ENCODE data around the gene ATP11A.
A peak's percentile ranks its signal among the peaks of the same experiment; 100 is the strongest.
"Not testable (repeated sequence)": the region's sequence is repeated elsewhere in the genome, so short reads cannot be mapped to it uniquely, and the experiment has no call there.

Gene ATP11A

DNA sequence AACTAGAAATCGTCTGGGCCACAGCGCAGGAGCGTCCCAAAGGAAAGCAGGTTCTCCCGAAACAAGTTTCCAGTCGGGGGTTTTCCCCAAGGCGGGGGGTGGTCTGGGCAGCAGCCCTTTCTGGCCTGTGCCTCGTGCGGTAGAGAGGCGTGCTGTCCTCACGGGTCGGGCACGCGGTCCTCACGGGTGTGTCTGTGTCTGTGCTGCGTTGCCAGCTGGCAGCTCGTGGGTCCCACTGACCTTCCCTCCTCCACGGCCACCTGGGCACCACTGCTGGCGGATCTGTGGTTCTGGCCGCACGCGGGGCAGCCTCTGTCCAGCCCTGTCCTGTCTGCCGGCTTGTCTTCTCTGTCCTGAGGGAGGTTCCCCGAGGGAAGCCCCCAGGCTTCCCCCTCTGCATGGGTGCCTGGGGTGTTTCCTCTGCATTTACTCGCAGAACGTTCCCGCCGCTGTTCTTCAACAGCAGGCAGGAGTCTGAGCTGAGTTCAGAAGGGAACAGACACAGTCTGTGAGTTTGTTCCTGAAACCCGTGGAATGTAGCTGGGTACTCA is 181.0 kb downstream of the ATP11A start:
- DNase-seq: no peak

DNA sequence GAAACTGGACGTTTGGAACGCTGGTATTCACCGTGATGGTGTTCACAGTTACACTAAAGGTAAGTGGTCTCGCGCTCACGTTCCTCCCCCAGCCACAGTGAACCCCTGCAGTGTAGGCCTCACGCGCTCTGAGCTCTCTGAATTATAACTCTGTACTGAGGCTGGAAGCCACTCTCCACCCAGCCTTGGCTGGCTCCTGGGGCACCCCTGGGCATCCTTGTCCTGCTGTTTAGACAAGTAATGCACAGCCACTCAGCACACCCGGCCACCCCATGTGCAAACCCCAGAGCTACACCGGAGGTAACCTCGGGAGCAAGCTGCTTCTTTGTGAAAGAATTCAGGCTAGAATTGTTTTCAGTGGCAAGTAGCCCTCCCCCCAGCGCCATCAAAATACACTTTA is 181.9 kb downstream of the ATP11A start:
- no peak for DNase-seq

DNA sequence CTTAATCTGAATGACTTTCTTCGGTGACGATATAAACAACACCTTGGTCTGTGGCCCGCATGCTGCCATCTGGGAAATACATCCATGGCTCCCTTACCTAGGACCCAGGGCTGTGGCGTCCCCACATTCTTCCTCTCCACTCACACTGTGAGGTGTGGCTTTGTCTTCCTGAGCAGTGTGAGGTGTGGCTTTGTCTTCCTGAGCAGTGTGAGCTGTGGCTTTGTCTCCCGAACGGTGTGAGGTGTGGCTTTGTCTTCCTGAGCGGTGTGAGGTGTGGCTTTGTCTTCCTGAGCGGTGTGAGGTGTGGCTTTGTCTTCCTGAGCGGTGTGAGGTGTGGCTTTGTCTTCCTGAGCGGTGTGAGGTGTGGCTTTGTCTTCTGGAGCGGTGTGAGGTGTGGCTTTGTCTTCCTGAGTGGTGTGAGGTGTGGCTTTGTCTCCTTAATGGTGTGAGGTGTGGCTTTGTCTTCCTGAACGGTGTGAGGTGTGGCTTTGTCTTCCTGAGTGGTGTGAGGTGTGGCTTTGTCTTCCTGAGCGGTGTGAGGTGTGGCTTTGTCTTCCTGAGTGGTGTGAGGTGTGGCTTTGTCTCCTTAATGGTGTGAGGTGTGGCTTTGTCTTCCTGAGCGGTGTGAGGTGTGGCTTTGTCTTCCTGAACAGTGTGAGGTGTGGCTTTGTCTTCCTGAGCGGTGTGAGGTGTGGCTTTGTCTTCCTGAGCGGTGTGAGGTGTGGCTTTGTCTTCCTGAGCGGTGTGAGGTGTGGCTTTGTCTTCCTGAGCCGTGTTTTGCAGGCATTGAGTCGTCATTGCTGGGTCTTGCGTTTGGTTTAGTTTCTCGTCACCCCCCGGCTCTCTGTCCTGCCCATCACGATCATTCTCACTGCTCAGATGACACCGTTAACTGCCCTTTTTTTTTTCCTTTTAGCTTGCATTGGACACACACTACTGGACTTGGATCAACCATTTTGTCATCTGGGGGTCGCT is 183.1 kb downstream of the ATP11A start:
- DNase-seq: peak; percentile 71

DNA sequence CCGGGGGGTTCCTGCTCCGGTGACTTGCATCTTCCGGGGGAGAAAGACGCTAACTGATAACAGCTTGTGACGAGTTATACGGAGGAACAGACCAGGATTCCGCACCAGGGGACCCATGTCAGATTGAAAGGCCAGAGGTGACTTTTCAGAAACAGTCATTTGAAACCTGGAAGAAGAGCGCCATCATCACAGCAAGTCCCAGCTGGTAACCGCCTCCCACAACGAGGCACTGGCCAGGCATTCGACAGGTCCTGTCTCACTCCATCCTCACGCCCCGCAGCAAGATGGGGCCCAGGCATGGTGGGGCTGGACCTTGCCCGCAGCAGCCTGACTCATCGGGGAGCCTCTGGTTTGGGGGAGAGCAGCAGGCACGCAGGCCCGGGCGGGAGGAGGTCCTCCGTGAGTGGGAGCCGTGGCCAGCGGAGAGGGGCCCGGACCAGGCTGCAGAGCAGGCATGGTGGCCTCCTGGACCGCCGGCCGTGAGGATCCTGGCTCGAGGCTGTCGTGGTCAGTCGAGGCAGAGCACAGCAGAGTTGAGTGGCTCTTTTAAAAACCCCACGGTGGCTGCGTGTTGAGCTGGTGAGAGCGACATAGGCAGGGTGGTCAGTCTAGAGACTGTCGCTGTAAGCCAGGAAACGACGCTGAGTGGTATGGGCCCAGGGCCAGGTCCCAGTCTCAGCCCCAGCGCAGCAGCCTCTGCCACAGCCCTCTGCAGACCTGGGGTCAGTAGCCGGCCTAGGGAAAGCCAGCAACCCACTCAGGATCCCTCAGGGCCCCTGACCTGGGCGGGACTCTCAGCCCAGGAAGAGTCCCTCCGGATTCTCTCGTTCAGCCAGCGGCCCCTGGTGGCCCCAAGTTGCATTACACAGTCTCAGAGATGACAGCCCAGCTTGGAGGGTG is 184.3 kb downstream of the ATP11A start:
- DNase-seq: peak; percentile 84

DNA sequence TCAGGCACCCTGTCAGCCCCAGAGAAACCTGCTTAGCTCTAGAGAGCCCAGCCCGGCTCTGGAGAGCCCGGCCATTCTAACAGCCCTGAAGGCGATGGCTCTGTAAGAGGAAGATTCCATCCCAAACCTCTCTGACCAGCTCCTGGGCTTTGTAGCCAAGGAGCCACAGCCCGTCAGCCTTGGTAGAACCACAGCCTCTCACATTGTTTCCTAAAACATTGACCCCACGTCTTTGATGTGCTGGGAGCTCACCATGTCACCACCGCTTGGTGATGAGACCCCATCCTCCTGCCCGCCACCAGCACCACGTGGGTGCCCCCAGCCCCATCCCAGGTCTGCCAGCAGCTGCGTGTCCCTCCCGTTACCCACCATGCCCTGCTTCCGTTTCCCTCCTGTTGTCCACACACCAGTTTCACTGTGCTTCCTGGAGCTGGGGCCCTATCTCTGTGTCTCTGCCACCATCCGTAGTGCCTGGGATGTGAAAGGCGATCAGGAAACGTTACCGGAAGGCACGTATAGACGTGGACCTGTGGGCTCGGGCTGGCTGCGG is 185.0 kb downstream of the ATP11A start:
- no peak for DNase-seq

DNA sequence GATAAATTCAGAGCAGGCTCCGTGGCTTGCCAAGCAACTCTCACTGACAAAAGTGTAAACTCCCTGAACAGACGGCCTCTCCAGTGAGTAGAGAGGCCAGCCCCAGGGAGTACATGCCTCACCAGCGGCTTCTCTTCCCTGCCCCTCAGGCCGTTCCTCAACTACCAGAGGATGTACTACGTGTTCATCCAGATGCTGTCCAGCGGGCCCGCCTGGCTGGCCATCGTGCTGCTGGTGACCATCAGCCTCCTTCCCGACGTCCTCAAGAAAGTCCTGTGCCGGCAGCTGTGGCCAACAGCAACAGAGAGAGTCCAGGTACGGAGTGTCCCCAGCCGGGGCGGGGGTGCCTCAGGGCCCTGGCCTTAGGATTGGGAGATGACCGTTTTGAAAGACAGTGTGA is 185.8 kb downstream of the ATP11A start:
- no peak for DNase-seq

DNA sequence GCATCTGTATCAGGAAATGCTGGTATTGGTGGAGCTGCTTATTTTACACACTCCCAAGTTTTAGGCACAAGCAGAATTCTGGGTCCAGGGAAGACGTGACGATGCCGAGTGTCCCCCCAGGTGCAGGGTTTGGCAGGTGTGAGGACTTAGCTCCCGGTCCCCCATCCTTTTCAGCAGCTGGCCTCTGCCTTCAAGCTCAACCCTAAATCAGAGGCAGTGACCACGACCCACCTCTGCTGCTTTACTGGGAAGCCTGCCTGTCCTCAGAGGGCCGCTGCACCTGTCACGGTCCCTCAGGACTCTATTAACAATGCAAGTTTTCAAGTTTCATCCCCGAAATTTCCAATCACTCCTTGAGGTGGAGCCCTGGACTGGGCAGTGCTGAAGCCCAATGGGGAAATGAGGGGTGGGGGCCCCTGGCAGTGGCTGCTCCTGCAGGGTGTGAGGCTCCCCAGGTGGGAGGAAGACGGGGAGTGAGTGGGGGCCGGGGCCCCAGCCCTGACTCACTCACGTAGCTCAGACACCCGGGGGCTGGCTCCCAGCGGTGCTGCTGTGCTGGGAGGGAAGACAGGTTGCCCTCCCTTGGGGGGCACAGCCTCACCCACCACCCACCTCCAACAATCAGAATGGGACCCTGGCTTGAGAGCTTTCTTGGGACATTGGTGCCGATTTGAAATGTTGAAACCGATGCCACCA is 186.6 kb downstream of the ATP11A start:
- no peak for DNase-seq

DNA sequence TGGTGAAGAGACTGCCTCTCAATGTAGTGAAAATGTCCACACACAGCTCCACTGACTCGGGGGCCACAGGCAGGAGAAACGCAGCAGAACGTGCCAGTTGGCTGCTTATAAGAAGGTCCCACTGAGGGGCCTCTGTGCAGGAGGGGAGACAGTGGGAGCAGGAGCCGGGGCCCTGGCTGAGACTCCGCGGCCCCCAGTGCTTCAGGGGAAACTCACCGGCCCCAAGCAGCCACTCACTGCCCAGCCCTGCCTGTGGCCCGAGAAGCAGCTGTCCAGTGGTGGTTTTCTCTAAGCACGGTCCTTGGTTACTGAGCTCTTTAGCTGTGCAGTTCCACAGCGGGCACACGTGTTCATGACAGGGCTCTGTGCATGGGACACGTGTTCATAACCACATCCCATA is 187.2 kb downstream of the ATP11A start:
- DNase-seq: no peak

DNA sequence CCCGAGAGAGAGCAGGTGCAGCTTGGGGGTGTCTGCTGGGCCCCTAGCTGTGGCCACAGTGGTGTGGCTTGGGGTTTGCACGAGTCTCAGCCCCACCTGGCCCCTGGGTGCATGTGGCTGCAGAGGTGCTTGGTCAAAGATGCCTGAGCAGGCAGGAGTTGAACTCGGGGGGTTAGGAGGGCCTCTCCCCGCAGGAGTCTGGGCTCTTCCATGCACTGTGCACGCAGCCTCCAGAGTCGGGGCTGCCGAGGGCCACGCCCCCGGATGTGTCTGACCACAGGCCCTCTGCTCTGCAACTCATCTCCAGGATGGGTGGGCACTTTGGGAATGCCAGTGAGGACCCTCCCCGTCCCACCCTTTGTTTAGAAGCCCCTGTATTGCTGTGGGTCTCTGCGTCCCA is 187.7 kb downstream of the ATP11A start:
- no peak for DNase-seq

DNA sequence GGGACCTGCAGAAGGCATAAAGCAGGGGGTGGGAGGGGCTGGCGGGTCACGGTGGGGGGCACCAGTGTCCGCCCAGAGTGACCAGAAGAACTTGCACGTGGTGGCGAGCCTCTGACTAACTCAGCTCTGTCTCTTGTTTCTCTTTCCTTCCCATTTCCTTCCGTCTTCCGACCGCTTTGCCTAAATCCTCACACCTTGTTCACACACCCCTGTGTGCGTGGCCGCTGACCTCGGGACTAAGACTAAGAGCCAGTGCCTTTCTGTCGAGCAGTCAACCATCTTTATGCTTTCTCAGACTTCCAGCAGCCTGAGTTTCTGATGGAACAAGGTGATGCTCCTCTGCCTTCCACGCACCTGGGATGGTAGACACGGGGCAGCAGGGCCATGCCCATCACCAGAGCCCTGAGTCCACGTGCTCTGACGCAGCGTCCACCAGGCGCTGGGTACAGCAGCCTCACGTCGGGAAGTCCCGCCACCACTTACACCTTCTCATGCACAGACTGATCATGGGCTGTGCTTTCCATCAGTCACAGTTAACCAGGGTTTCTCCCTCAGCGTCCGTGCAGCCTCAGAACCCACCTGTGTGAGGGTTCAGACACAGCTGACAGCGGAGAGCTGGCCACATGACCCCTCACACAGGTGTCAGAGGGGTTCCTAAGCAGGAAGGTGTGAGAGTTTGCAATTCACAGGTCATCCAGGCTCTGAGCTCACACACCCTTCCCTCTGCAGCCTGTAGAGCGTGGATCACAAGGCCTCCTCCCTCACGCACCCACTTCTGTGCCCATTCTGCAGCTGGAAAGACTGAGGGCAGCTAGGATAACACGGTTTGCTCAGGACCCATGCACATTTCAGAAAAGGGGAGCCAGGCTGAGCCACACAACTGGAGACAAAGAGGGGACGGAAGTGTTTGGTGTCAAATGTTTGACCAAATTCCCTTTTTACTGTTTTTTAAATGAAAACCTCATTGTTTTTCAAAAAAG is 188.4 kb downstream of the ATP11A start:
- no peak for DNase-seq

DNA sequence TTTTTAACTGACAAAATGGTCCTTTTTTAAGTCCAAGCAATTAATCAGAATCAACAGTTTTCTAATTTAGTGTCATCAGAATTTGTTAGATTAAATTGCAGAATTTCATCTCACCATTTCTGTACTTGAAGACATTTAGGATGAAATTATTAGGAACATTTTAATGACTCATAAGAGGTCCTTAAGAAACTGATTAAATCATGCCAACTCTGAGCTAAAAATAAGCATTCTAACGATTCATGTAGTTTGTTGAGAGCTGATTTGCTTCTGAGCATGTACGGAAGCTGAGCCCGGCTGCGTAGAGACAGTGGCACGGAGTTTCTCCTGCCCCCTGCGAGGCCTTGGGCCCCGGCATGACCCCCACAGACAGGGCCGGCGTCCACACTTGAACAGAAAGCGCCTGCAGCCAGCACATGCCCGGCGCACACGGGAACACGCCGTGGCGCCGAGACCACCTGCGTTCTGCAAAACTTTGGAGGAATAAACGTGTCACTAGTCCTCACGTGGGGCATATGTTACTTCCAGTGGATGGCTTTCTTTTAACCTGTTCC is 189.5 kb downstream of the ATP11A start:
- no peak for DNase-seq

DNA sequence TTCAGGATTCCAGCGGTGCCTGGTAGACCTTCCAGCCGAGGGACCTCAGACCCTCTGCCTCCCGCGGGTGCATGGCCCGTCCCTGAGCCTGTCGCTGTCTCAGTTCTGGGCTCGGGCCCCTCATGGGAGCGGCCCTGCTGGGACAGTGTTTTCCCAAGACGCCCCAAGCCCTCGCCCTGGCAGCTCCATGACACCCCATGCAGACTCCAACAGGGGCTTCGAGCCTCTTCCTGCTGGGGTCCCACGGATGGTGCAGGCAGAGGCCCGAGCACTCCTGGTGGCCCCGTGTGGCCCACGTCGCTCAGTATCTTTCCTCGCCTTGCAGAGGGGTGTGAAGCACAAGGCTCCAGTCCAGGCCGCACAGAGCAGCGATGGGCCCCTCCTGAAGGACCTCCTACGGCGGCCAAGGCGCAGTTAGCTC is 190.4 kb downstream of the ATP11A start:
- no peak for DNase-seq

DNA sequence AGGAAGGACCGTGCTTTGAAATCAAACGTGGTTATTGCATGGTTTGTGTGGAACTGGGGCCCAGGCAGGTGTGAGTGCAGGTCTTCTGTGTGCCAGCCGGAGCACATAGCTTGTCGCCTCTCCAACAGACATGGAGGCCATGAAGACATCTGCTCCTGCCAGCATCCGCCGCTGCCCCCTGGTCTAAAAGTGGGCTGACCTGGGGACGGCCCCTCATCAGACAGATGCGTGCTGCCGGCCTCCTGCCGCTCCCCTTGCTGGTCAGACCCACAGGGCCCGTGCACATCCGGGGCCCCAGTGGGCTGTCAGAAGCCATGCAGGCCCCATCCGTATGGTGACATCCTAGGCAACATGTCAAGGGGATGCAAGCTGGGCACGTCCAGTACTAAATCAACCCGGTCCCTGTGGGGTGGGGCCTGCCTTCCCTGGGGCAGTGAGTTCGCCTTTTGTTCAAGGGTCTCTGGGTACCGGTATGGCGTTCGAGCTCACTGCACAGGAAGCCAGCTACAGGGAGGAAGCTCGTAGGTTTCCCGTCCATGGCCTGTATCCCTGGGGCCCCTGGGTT is 191.2 kb downstream of the ATP11A start:
- DNase-seq: no peak

DNA sequence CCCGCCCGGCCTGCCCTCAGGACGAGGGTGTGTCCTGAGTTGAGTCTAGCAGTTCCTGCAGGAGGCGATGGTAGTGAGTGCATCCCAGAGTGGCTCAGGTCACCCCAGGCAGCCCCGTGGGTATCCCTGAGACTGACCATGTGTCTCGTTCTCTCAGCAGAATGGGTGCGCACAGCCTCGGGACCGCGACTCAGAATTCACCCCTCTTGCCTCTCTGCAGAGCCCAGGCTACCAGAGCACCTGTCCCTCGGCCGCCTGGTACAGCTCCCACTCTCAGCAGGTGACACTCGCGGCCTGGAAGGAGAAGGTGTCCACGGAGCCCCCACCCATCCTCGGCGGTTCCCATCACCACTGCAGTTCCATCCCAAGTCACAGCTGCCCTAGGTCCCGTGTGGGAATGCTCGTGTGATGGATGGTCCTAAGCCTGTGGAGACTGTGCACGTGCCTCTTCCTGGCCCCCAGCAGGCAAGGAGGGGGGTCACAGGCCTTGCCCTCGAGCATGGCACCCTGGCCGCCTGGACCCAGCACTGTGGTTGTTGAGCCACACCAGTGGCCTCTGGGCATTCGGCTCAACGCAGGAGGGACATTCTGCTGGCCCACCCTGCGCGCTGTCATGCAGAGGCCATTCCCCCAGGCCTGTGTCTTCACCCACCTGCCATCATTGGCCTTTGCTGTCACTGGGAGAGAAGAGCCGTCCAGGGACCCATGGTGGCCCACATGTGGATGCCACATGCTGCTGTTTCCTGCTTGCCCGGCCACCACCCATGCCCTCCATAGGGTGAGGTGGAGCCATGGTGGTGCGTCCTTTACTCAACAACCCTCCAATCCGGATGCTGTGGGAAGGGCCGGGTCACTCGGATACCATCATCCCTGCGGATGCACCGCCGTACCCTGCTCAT is 192.1 kb downstream of the ATP11A start:
- DNase-seq: no peak

DNA sequence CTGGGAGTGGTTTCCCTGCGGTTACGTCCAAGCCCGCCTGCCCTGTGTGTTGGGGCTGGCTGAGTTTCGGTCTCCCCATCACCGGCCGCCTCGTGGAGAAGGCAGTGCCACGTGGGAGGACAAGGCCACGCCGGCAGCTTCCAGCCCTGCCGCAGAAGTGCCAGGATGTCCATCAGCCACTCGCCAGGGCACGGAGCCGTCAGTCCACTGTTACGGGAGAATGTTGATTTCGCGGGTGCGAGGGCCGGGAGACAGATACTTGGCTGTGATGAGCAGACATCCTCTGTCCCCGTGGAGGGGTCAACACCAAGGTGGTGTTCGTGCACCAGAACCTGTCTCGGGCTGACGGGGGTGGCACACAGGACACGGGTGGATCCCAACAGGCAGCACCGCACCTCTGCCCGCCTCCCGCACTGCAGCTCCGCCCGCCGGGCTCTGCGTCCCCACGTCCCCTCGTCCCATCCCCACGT is 192.8 kb downstream of the ATP11A start:
- DNase-seq: no peak

DNA sequence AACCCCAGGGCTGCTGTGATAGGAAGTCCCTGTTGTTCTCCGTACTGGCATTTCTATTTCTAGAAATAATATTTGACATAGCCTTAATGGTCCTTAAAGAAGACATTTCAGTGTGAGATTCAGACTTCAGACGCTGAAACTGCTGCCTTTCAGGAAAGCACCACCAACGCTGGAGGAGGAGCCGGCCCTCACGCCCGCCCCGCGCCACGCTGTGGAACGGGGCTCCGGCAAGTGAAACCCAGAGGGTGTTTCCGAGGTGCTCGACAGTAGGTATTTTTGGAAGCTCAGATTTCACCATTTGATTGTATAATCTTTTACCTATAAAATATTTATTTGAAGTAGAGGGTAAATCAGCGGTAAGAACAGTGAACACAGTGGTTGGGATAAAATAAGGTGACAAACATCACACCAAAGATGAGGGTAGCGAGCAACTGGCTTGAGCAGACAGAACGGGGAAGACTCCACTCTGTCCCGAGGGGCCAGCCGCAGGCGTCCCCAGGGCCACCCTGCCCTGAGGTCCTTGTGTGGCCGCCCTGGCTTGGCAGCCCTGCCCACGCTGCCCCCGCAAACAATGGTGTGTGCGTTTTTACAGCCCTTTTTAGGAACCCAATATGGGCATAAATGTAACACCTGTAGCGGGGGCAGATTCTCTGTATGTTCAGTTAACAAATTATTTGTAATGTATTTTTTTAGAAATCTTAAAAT is 193.6 kb downstream of the ATP11A start:
- no peak for DNase-seq

DNA sequence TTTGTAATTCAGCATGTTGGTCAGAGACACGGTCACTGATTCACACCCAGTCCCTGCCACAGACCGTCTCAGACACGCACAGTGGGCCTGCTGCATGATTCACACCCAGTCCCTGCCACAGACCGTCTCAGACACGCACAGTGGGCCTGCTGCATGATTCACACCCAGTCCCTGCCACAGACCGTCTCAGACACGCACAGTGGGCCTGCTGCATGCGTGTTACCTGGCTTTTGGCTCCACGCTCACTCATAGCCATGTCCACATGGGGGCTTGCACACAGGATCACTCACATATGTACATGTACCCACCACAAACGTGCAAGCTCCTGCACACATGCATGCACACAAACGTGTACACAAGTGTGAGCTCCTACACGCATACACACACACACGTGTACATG is 194.9 kb downstream of the ATP11A start:
- not testable (repeated sequence) for DNase-seq

DNA sequence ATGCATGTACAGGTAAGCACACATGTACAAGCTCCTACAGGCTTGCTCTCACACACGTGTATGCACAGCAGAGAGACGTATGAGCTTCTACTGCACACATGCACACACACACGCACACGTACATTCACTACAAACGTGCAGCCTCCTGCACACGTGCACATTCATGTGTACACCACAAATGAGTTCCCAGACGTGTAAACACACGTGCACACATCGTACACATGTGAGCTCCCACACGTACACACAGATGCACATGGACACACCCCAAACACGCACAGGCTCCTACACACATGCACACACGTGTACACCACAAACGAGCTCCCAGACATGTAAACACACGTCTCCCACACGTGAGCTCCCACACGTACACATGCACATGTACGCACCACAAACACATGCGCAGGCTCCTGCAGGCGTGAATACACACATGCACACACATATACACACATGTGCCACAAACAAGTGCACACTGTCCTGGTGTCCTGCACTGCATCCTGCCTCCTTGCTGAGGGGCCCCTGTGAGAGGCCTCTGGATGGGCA is 195.5 kb downstream of the ATP11A start:
- no peak for DNase-seq
